ENCODE measurements around the gene MED13. TPM values are rescaled to one million over a fixed set of nuclear protein-coding genes. Genes with fewer than 3 reads are reported as not detected.
"Not testable (repeated sequence)": the region's sequence is repeated elsewhere in the genome, so short reads cannot be mapped to it uniquely, and the experiment has no call there.

MED13 gene
- total and polyA plus RNA-seq, 8 donors = 4.9 to 193 (median 45.0) TPM

DNA sequence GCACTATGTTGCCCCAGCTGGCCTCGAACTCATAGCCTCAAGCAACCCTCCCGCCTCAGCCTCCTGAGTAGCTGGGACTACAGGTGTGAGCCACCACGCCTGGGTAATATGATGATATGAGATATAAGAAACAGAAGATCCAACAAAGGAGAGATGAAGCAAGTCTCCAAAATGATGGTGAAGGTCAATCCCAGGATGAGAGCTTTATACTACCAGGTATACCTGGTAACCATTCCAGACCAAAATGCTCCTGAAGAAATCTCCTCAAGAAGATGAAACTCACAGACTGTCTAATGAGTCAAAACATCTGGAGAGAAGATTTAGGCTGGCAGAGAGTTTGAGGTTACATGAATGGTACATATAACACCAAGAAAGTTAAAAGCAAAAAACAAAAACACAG lies 161.8 kb downstream of the MED13 start:
- no peak for DNase-seq
- WGBS, 5 donors = 95 to 100% (median 99%) methylated on average over 3 of the region's 3 CpGs
- TF ChIP-seq EP300 (IDR thresholded peaks at IDR 0.05) = no peak
- no peak for TF ChIP-seq POLR2AphosphoS5 (IDR thresholded peaks at IDR 0.05)

DNA sequence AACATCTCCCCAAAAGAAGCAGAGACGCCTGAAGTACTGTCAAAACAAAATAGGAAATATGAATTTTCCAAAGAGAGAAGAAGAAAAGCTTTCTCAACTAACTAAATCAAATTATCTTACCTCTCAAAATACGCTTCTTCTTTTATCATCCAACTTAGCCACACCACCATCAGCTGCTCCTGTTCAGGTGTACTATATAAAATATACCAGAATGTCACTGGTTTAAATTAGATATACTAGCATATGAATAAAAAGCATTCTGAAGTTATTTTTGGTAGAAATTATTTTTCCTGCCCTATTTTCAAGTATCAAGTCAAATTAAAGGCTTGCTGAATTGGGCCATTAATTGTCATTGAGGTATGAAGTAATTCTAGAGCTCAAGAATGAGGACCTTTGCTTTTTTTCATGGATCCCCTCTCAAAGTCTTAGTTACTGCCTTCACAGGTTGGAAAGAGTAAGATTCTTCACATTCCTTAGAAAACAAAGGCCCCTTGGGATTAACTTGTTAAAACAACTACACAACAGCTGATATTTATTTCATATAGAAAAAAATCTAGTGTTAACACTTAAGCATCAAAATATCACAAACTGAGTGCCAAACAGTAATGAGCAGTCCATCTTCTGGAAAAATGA lies 167.4 kb downstream of the MED13 start:
- Histone ChIP-seq H3K27ac (no peak overlapping the region), H3K9me3 (no peaks in the 10 kb centered on the region), H3K4me1 (no peaks in the 10 kb centered on the region), H3K4me3 (no peak overlapping the region), H3K36me3 (peaks cover 17 to 100% (median 90%) of the 10 kb centered on the region in 4 donors), H3K27me3 (no peaks in the 10 kb centered on the region)
- DNase-seq = no peak
- WGBS, 5 donors = 88 to 97% (median 95%) methylated on average over 2 of the region's 2 CpGs
- intact Hi-C loops (cut with DNase I; ENCODE audit: low total_unique reads) = no loop called here
- TF ChIP-seq, protein P1, sequence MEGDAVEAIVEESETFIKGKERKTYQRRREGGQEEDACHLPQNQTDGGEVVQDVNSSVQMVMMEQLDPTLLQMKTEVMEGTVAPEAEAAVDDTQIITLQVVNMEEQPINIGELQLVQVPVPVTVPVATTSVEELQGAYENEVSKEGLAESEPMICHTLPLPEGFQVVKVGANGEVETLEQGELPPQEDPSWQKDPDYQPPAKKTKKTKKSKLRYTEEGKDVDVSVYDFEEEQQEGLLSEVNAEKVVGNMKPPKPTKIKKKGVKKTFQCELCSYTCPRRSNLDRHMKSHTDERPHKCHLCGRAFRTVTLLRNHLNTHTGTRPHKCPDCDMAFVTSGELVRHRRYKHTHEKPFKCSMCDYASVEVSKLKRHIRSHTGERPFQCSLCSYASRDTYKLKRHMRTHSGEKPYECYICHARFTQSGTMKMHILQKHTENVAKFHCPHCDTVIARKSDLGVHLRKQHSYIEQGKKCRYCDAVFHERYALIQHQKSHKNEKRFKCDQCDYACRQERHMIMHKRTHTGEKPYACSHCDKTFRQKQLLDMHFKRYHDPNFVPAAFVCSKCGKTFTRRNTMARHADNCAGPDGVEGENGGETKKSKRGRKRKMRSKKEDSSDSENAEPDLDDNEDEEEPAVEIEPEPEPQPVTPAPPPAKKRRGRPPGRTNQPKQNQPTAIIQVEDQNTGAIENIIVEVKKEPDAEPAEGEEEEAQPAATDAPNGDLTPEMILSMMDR (IDR thresholded peaks at IDR 0.05) = no peak
- TF ChIP-seq EP300 (IDR thresholded peaks at IDR 0.05) = no peak
- no peak for TF ChIP-seq POLR2AphosphoS5 (IDR thresholded peaks at IDR 0.05)
- no peak for TF ChIP-seq POLR2A (IDR thresholded peaks at IDR 0.05)

More for the DNA sequence above, 161.8 kb downstream of the MED13 start:
- H3K27me3 ChIP-seq = no peaks in the 10 kb centered on the region
- no peak overlapping the region for H3K27ac ChIP-seq
- H3K4me3 ChIP-seq = no peak overlapping the region
- H3K4me1 ChIP-seq = no peaks in the 10 kb centered on the region
- H3K36me3 ChIP-seq = peaks cover 24 to 98% (median 92%) of the 10 kb centered on the region in 4 donors
- H3K9me3 ChIP-seq = no peaks in the 10 kb centered on the region
- intact Hi-C loops (cut with DNase I; ENCODE audit: low total_unique reads) = no loop called here

DNA sequence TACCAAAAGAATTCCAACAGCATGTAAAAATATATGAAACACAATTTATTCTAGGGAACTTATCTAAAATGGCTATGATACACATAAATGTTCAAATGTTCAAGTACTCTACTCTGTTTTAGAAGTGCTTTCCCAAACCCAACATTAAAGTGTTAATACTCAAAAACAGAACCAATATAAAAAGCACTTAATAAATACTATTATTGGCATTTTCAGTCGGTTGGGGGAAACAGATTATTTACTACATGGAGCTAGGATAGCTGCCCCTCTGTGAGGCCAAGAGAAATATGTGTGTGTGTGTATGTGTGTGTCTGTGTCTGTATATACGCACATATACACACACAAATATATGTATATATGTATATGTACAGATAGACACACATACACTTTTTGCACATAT lies 169.7 kb downstream of the MED13 start:
- DNase-seq = no peak
- no peaks in the 10 kb centered on the region for H3K4me1 ChIP-seq
- no peak overlapping the region for H3K4me3 ChIP-seq
- peaks cover 21 to 100% (median 91%) of the 10 kb centered on the region in 4 donors for H3K36me3 ChIP-seq
- no peaks in the 10 kb centered on the region for H3K9me3 ChIP-seq
- TF ChIP-seq, protein P1 (IDR thresholded peaks at IDR 0.05) = no peak
- no peak for TF ChIP-seq EP300 (IDR thresholded peaks at IDR 0.05)
- TF ChIP-seq POLR2AphosphoS5 (IDR thresholded peaks at IDR 0.05) = no peak
- TF ChIP-seq POLR2A (IDR thresholded peaks at IDR 0.05) = no peak
- 27 to 66% (median 61%) methylated on average over 2 of the region's 2 CpGs for WGBS, 5 donors
- H3K27me3 ChIP-seq = no peaks in the 10 kb centered on the region
- H3K27ac ChIP-seq = no peak overlapping the region
- intact Hi-C loops (cut with DNase I; ENCODE audit: low total_unique reads) = no loop called here

DNA sequence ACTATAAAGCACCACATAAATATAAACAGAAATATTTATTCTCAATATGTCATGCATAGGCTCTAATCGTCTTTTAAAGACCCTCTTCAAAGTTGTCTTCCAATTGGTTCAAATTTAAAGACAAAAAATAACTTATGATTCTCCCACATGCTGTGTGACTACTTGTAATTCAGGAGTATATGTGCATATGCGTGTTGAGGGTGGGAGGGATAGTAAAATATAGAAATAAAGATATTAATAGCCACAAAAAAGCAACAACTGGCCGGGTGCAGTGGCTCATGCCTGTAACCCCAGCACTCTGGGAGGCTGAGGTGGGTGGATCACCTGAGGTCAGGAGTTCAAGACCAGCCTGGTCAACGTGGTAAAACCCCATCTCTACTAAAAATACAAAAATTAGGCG lies 170.8 kb downstream of the MED13 start:
- peaks cover 16 to 100% (median 92%) of the 10 kb centered on the region in 4 donors for H3K36me3 ChIP-seq
- H3K4me1 ChIP-seq; H3K9me3 ChIP-seq; H3K27ac ChIP-seq; H3K27me3 ChIP-seq; DNase-seq; H3K4me3 ChIP-seq; intact Hi-C loops (cut with DNase I; ENCODE audit: low total_unique reads): not testable (repeated sequence)
- WGBS, 5 donors = 79 to 90% (median 87%) methylated on average over 5 of the region's 5 CpGs

Other genes starting within 250 kb of the MED13 start
- gene BRIP1, start 201.8 kb downstream of the MED13 start, total RNA-seq = 10 to 100 TPM in 1 of 5 donors, 1 to 10 TPM in 1, under 1 TPM in 2, not detected in 1; 0.58 to 10.8 (median 3.4) TPM
- gene BRIP1, start 201.8 kb downstream of the MED13 start, polyA plus RNA-seq = 1 to 10 TPM in 1 of 3 donors, under 1 TPM in 2; 0.31 to 1.1 (median 0.37) TPM
- 10 to 100 TPM in 1 of 5 donors, 1 to 10 TPM in 3, under 1 TPM in 1; 0.58 to 32.5 (median 6.4) TPM for gene INTS2, start 137.3 kb downstream of the MED13 start, total RNA-seq
- gene INTS2, start 137.3 kb downstream of the MED13 start, polyA plus RNA-seq = 1 to 10 TPM; 1.4 to 2.1 (median 1.4) TPM

Measured in stomach (tissue), 9 donors.